Activated naive CD4-positive, alpha-beta T cell treated with anti-CD3 and anti-CD28 coated beads, Interleukin-2, amount 10 ng/mL, durations not matched to agents 7 days and 5 days (primary cell): ENCODE measurements around the gene DNAJC30.
"Not testable (repeated sequence)": the region's sequence is repeated elsewhere in the genome, so short reads cannot be mapped to it uniquely, and the experiment has no call there.

Experiments used
- CTCF ChIA-PET: fragments of 350-600 bp; sonication (Branson Sonifier 250); formaldehyde crosslinking; loops from one replicate; lab custom pipeline; 2021; ENCODE audit warnings: antibody characterized with exemption; lab: Charles Lee
- DNase-seq: peaks from one replicate; pipeline ENCODE4 v3.0.0-alpha.2; 2020
- H3K27ac Mint-ChIP-seq: one replicate; pipeline ENCODE4 v1.8.0; 2021; ENCODE audit warnings: mild to moderate bottlenecking, moderate library complexity, mixed read lengths
- H3K27me3 Mint-ChIP-seq: one replicate; pipeline ENCODE4 v1.8.0; 2021; ENCODE audit warnings: mild to moderate bottlenecking, mixed read lengths
- H3K36me3 Mint-ChIP-seq: one replicate; pipeline ENCODE4 v1.8.0; 2021; ENCODE audit warnings: mixed read lengths
- H3K4me1 Mint-ChIP-seq: one replicate; pipeline ENCODE4 v1.8.0; 2021; ENCODE audit warnings: mixed read lengths
- H3K4me3 Mint-ChIP-seq: one replicate; pipeline ENCODE4 v1.8.0; 2021; ENCODE audit warnings: mild to moderate bottlenecking, moderate library complexity, mixed read lengths
- H3K9me3 Mint-ChIP-seq: one replicate; pipeline ENCODE4 v1.8.0; 2021; ENCODE audit warnings: mixed read lengths

DNAJC30 gene

DNA sequence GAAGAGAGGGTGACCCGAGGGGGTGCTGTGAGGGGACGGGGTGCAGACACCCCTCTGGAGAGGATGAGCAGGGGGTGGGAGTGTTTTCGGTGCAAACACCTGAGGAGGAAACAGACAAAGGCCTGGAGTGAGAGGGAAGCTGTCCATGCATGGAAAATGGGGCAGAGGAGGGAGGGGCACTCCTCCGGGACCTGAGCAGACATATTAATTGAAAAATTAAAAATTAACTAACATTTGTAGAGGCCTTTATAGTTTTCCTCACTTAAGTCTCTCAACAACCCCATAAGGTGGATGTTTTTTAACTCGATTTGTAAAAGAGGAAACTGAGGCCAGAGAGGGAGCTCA lies 14.4 kb downstream of the DNAJC30 start:
- CTCF ChIA-PET: interaction anchor here (1.4 to 2.6 kb wide), 2 partner anchors 62 to 65 kb away, joined by 4 to 6 read pairs; no protein-coding TSS in a partner anchor

GRCh38 chr7:73668103-73668885 lies 15.0 kb downstream of the DNAJC30 start:
- peaks cover under 1% of the 10 kb centered on the region for H3K9me3 Mint-ChIP-seq
- H3K27me3 Mint-ChIP-seq: peaks cover 80% of the 10 kb centered on the region
- H3K27ac Mint-ChIP-seq: no peak overlapping the region
- no peaks in the 10 kb centered on the region for H3K36me3 Mint-ChIP-seq
- peaks cover 11% of the 10 kb centered on the region for H3K4me1 Mint-ChIP-seq
- CTCF ChIA-PET: interaction anchor here (1.0 to 2.6 kb wide), 2 partner anchors 61 to 64 kb away, joined by 6 to 8 read pairs; no protein-coding TSS in a partner anchor
- DNase-seq: peak; percentile 42
- peak overlapping the region; percentile 73 for H3K4me3 Mint-ChIP-seq

More for the DNA sequence above, 14.4 kb downstream of the DNAJC30 start:
- H3K27me3 Mint-ChIP-seq: peaks cover 78% of the 10 kb centered on the region
- no peak overlapping the region for H3K27ac Mint-ChIP-seq
- no peaks in the 10 kb centered on the region for H3K9me3 Mint-ChIP-seq
- no peaks in the 10 kb centered on the region for H3K36me3 Mint-ChIP-seq
- peaks cover 11% of the 10 kb centered on the region for H3K4me1 Mint-ChIP-seq
- no peak for DNase-seq
- peak overlapping the region; percentile 73 for H3K4me3 Mint-ChIP-seq

- peak within 1 kb of the TSS; percentile 61 for H3K27ac Mint-ChIP-seq
- peaks cover 86% of the 10 kb centered on the region for H3K27me3 Mint-ChIP-seq
- CTCF ChIA-PET: interaction anchor here (1.0 to 2.6 kb wide), 2 partner anchors 60 to 64 kb away, joined by 6 to 8 read pairs; no protein-coding TSS in a partner anchor
- H3K36me3 Mint-ChIP-seq: no peaks in the 10 kb centered on the region
- H3K4me1 Mint-ChIP-seq: peaks cover 11% of the 10 kb centered on the region
- DNase-seq: peak; percentile 95
- H3K9me3 Mint-ChIP-seq: peaks cover 6% of the 10 kb centered on the region
- peak within 1 kb of the TSS; percentile 73 for H3K4me3 Mint-ChIP-seq
Observed at GRCh38 chr7:73667344-73668102, 15.7 kb downstream of the DNAJC30 start, which contains the start of gene VPS37D. Gene VPS37D, plus strand, starts transcription at chr7:73667831. Its CDS starts 128 bp downstream, at chr7:73667959.

DNA sequence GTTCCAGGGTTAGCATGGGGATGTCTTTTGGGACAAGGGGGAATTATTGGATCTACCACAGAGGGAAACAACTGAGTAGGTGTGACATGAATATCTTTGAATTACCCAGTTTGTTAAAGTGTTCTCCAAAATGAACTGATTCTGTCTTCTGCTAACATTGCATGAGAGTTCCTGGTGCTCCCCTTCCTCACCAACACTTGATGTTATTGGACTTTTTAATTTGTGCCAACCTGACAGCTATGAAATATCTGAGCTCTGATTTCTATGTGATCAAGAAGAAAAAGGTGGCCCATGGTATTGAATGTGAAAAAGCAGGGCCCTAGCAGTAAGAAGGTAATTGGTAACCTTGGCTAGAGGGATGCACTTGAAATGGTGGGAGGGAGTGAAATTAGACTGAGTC lies 20.2 kb downstream of the DNAJC30 start:
- Mint-ChIP-seq H3K4me3 (no peak overlapping the region), H3K9me3 (peaks cover 6% of the 10 kb centered on the region), H3K27me3 (peaks cover 70% of the 10 kb centered on the region), H3K36me3 (no peaks in the 10 kb centered on the region), H3K4me1 (peaks cover 6% of the 10 kb centered on the region), H3K27ac (no peak overlapping the region)
- CTCF ChIA-PET: interaction anchor here (1.2 kb wide), 1 partner anchor 56 kb away, joined by 4 read pairs; no protein-coding TSS in a partner anchor
- DNase-seq: no peak

GRCh38 chr7:73660594-73660993 lies 22.7 kb downstream of the DNAJC30 start:
- DNase-seq, H3K27ac Mint-ChIP-seq, CTCF ChIA-PET, H3K4me1 Mint-ChIP-seq, H3K4me3 Mint-ChIP-seq, H3K36me3 Mint-ChIP-seq, H3K9me3 Mint-ChIP-seq: not testable (repeated sequence)
- H3K27me3 Mint-ChIP-seq: peaks cover 52% of the 10 kb centered on the region

- Mint-ChIP-seq H3K9me3 (peaks cover 6% of the 10 kb centered on the region), H3K27ac (no peak overlapping the region), H3K27me3 (peaks cover 46% of the 10 kb centered on the region)
Observed at GRCh38 chr7:73659983-73660382, 23.3 kb downstream of the DNAJC30 start.

DNA sequence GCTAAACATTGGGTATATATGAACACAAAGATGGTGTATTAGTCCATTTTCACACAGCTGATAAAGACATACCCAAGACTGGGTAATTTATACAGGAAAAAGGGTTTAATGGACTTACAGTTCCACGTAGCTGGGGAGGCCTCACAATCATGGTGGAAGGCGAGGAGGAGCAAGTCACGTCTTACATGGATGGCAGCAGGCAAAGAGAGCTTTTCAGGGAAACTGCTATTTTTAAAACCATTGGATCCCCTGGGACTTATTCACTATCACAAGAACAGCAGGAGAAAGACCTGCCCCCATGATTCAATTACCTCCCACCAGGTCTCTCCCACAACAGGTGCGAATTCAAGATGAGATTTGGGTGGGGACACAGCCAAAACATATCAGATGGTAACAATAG lies 27.9 kb downstream of the DNAJC30 start:
- H3K4me3 Mint-ChIP-seq, DNase-seq, H3K4me1 Mint-ChIP-seq, H3K9me3 Mint-ChIP-seq, H3K36me3 Mint-ChIP-seq, CTCF ChIA-PET, H3K27ac Mint-ChIP-seq: not testable (repeated sequence)
- peaks cover 36% of the 10 kb centered on the region for H3K27me3 Mint-ChIP-seq

More at GRCh38 chr7:73659983-73660382, 23.3 kb downstream of the DNAJC30 start:
- CTCF ChIA-PET: no interaction called here
- Mint-ChIP-seq H3K4me3 (no peak overlapping the region), H3K4me1 (no peaks in the 10 kb centered on the region), H3K36me3 (no peaks in the 10 kb centered on the region)
- no peak for DNase-seq

DNA sequence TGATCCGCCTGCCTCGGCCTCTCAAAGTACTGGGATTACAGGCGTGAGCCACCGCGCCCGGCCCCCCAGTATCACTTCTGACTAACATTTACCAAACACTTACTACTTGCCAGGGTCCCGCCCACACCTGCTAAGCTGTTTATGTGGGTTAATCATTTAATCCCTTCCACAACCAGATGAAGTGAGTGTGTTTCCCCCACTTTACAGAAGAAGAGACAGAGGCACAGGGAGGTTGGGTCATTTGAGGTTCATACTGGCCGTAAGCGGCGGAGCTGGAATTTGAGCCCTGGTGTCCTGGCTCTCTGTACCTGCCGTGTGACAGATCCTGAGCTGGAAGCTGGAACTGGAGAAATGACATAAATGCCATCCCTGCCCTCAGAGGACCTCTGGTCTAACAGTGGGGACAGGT lies 30.7 kb downstream of the DNAJC30 start:
- CTCF ChIA-PET: interaction anchor here (0.6 kb wide), 1 partner anchor 54 kb away, joined by 3 read pairs; no protein-coding TSS in a partner anchor
- H3K27me3 Mint-ChIP-seq: peaks cover 54% of the 10 kb centered on the region
- peaks cover 9% of the 10 kb centered on the region for H3K4me1 Mint-ChIP-seq
- no peak for DNase-seq
- no peak overlapping the region for H3K4me3 Mint-ChIP-seq
- no peak overlapping the region for H3K27ac Mint-ChIP-seq
- H3K9me3 Mint-ChIP-seq: no peaks in the 10 kb centered on the region
- H3K36me3 Mint-ChIP-seq: no peaks in the 10 kb centered on the region

DNA sequence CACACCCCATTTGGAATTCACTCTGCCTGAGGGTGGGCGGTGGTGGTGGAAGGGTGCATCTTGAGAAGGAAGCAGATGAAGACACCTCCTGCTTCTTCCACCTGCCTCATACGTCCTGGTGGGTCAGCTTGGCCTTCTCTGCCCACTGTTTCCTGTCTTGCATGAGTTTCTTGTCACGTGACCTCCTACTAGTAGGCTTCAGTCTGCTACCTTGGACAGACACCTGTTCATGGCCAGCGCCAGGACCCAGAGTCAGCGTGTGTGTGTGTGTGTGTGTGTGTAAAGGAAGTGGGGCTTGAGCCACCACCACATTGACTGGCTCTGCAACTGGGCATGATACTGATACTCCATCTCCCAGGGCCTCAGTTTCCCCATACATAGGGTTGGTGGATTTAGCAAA lies 32.7 kb downstream of the DNAJC30 start:
- H3K27me3 Mint-ChIP-seq: peaks cover 74% of the 10 kb centered on the region
- CTCF ChIA-PET: no interaction called here
- no peak overlapping the region for H3K4me3 Mint-ChIP-seq

GRCh38 chr7:73649576-73649975 lies 33.7 kb downstream of the DNAJC30 start:
- Mint-ChIP-seq H3K9me3 (no peaks in the 10 kb centered on the region), H3K27ac (no peak overlapping the region), H3K27me3 (peaks cover 84% of the 10 kb centered on the region), H3K36me3 (no peaks in the 10 kb centered on the region), H3K4me1 (peaks cover 9% of the 10 kb centered on the region), H3K4me3 (no peak overlapping the region)
- DNase-seq: no peak
- CTCF ChIA-PET: no interaction called here

More for the DNA sequence above, 32.7 kb downstream of the DNAJC30 start:
- Mint-ChIP-seq H3K27ac (no peak overlapping the region), H3K9me3 (no peaks in the 10 kb centered on the region), H3K36me3 (no peaks in the 10 kb centered on the region), H3K4me1 (peaks cover 9% of the 10 kb centered on the region)
- DNase-seq: no peak

GRCh38 chr7:73648593-73649332 lies 34.5 kb downstream of the DNAJC30 start:
- Mint-ChIP-seq H3K4me3 (no peak overlapping the region), H3K9me3 (no peaks in the 10 kb centered on the region)
- CTCF ChIA-PET: no interaction called here

DNA sequence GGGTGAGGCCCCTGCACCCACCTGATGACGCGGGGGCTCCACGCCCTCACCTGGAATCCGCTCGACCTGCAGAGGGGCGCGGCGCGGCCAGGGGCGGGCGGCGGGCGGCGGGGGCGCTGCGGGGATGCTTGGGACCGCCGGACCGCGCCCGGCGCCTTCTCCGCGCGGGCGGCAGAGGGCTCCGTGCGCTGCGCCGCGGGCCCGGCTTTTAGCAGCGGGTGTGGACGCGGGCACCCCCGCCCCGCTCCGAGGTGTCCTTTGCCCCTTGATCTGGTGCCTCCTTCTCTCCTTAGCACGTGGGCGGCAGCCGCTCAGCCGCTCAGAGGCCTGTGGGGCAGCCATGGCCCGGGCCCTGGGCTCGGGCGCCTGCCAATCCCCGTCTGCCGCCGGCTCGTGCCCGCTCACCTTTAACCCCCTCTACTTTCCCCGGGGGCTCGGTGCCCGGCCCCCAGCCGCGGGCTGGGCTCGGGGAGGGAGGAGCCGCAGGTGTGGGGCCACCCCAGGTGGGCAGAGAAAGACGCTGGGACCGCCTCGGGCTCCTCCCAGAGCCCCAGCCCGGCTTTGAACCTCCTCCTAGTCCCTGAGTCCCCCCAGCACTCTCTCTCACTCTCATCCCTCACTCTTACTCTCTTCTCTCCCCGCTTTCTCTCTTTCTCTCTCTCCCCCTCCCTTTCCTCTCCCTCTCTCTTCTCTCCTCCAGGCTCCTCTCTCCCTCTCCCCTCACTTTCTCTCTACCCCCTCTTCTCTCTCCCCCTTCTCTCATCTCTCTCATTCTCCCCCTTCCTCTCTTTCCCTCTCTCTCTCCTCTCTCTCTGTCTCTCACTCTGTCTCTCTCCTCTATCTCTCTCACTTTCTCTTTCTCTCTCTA lies 35.3 kb downstream of the DNAJC30 start:
- H3K4me1 Mint-ChIP-seq: peaks cover 9% of the 10 kb centered on the region
- peak overlapping the region; percentile 12 for H3K4me3 Mint-ChIP-seq
- DNase-seq: peak; percentile 44
- H3K36me3 Mint-ChIP-seq: no peaks in the 10 kb centered on the region
- H3K9me3 Mint-ChIP-seq: no peaks in the 10 kb centered on the region
- CTCF ChIA-PET: no interaction called here
- peaks cover 85% of the 10 kb centered on the region for H3K27me3 Mint-ChIP-seq
- no peak overlapping the region for H3K27ac Mint-ChIP-seq

More at GRCh38 chr7:73648593-73649332, 34.5 kb downstream of the DNAJC30 start:
- Mint-ChIP-seq H3K4me1 (peaks cover 9% of the 10 kb centered on the region), H3K27ac (no peak overlapping the region), H3K36me3 (no peaks in the 10 kb centered on the region), H3K27me3 (peaks cover 89% of the 10 kb centered on the region)
- no peak for DNase-seq
